ENCODE results near the gene MCC. TPM values are rescaled to one million over a fixed set of nuclear protein-coding genes. Genes with fewer than 3 reads are reported as not detected.

MCC gene
- total RNA-seq, 5 donors from 2014 or later (not counting 1 experiment from before 2014, with no cell fraction given), result 2.6 to 8.3 (median 6.3) TPM

- H3K27me3 Mint-ChIP-seq, result peaks cover 30 to 48% of the 10 kb centered on the region in 2 donors
- Histone ChIP-seq H3K4me3 (ENCODE audit: control insufficient read depth in 1 of 2, extremely low read depth in 1 of 2, low read length in 1 of 2) (no peak overlapping the region), H3K4me1 (ENCODE audit: control insufficient read depth in 1 of 2, extremely low read depth in 1 of 2, insufficient read depth in 2 of 2, low read length in 2 of 2) (no peaks in the 10 kb centered on the region), H3K9me3 (no peaks in the 10 kb centered on the region), H3K27me3 (replicated peaks in 1 of 2; ENCODE audit: control insufficient read depth in 2 of 2, extremely low read depth in 1 of 2, insufficient read depth in 2 of 2, low read length in 1 of 2) (peaks cover 2 to 4% of the 10 kb centered on the region in 2 experiments), H3K36me3 (ENCODE audit: control insufficient read depth in 2 of 2, extremely low read depth in 1 of 2, insufficient read depth in 1 of 2, low read length in 1 of 2) (no peaks in the 10 kb centered on the region), H3K27ac (ENCODE audit: low read length) (no peak overlapping the region)
- CTCF ChIA-PET, result no interaction called here
- POLR2A ChIA-PET, result interaction anchor here (0.7 kb wide), 2 partner anchors 124 to 1925 kb away, joined by 3 read pairs; no protein-coding TSS in a partner anchor
- no peak overlapping the region for H3K4me3 Mint-ChIP-seq
- no peak overlapping the region for H3K27ac Mint-ChIP-seq
- no peak for ATAC-seq (replicated peaks in 1 of 4)
- no peak for DNase-seq
- H3K4me1 Mint-ChIP-seq, result peaks cover 13% of the 10 kb centered on the region in 3 donors
- H3K9me3 Mint-ChIP-seq, result no peaks in the 10 kb centered on the region
- H3K36me3 Mint-ChIP-seq, result no peaks in the 10 kb centered on the region
- 78% methylated on average over 1 of the region's 4 CpGs for WGBS (ENCODE audit: insufficient coverage)
Observed at GRCh38 chr5:113384782-113385285, 103.4 kb downstream of the MCC start.

DNA sequence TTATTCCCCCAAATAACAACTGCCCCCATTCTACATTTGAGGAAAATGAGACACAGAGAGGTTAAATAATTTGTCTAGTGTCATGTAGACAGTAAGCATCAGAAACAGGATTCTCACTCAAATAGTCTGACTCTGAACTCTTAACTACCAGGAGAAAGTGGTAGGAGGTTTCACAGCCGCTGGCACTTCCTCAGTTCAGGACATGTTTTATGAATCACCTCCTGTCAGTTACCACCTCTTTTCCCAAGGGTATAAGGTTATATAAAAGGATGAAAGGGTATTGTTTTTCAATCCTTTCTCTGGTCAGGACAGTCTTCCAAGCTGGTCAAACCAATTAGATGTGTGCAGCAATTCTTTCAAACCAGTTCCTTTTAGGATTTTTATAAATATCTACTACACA is 105.5 kb downstream of the MCC start:
- Mint-ChIP-seq H3K36me3 (no peaks in the 10 kb centered on the region), H3K4me1 (peaks cover 29 to 30% (median 30%) of the 10 kb centered on the region in 3 donors), H3K27me3 (peaks cover 17 to 38% of the 10 kb centered on the region in 2 donors), H3K27ac (no peak overlapping the region), H3K9me3 (no peaks in the 10 kb centered on the region), H3K4me3 (no peak overlapping the region)
- ATAC-seq (replicated peaks in 1 of 4) (no peak), DNase-seq (no peak)
- Histone ChIP-seq H3K4me1 (ENCODE audit: control insufficient read depth in 1 of 2, extremely low read depth in 1 of 2, insufficient read depth in 2 of 2, low read length in 2 of 2) (peaks cover 11% of the 10 kb centered on the region in 2 experiments), H3K4me3 (ENCODE audit: control insufficient read depth in 1 of 2, extremely low read depth in 1 of 2, low read length in 1 of 2) (no peak overlapping the region), H3K36me3 (ENCODE audit: control insufficient read depth in 2 of 2, extremely low read depth in 1 of 2, insufficient read depth in 1 of 2, low read length in 1 of 2) (no peaks in the 10 kb centered on the region), H3K9me3 (no peaks in the 10 kb centered on the region), H3K27me3 (replicated peaks in 1 of 2; ENCODE audit: control insufficient read depth in 2 of 2, extremely low read depth in 1 of 2, insufficient read depth in 2 of 2, low read length in 1 of 2) (peaks cover 0 to 4% of the 10 kb centered on the region in 2 experiments), H3K27ac (ENCODE audit: low read length) (no peak overlapping the region)
- no CpG with 5 or more reads among the region's 1 CpG for WGBS (ENCODE audit: insufficient coverage)
- CTCF ChIA-PET, result interaction anchor here (0.6 kb wide), 2 partner anchors 226 to 407 kb away, joined by 3 to 9 read pairs; no protein-coding TSS in a partner anchor
- POLR2A ChIA-PET, result no interaction called here

DNA sequence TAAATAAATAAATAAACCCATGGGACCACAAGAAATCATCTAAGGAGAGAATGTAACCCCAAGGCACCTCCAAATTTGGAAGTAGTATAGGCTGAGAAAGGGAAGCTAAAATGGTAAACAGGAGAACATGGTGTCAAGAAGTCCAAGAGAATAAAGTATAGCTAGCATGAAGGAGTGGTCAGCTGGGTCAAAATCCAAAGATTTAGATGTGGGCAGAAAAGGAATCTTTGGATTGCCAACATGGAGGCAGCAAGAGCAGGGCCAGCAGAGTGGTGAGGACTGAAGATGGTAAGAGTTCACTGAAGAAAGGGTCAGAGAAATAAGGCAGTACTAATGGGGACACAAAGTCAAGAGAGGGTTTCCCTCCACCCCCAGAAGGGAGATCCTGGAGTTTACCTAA is 106.5 kb downstream of the MCC start:
- H3K36me3 Mint-ChIP-seq, result no peaks in the 10 kb centered on the region
- peaks cover 37 to 39% (median 38%) of the 10 kb centered on the region in 3 donors for H3K4me1 Mint-ChIP-seq
- no peak overlapping the region for H3K27ac ChIP-seq (ENCODE audit: low read length)
- peaks cover 17 to 38% of the 10 kb centered on the region in 2 donors for H3K27me3 Mint-ChIP-seq
- no peak overlapping the region for H3K4me3 ChIP-seq (ENCODE audit: control insufficient read depth in 1 of 2, extremely low read depth in 1 of 2, low read length in 1 of 2)
- no peaks in the 10 kb centered on the region for H3K36me3 ChIP-seq (ENCODE audit: control insufficient read depth in 2 of 2, extremely low read depth in 1 of 2, insufficient read depth in 1 of 2, low read length in 1 of 2)
- H3K9me3 Mint-ChIP-seq, result no peaks in the 10 kb centered on the region
- H3K27ac Mint-ChIP-seq, result no peak overlapping the region
- no peak overlapping the region for H3K4me3 Mint-ChIP-seq
- DNase-seq, result no peak
- ATAC-seq (replicated peaks in 1 of 4), result no peak
- H3K9me3 ChIP-seq, result no peaks in the 10 kb centered on the region
- peaks cover 0 to 4% of the 10 kb centered on the region in 2 experiments for H3K27me3 ChIP-seq (replicated peaks in 1 of 2; ENCODE audit: control insufficient read depth in 2 of 2, extremely low read depth in 1 of 2, insufficient read depth in 2 of 2, low read length in 1 of 2)
- ChIA-PET POLR2A (no interaction called here), CTCF (no interaction called here)
- H3K4me1 ChIP-seq (ENCODE audit: control insufficient read depth in 1 of 2, extremely low read depth in 1 of 2, insufficient read depth in 2 of 2, low read length in 2 of 2), result peaks cover 11 to 16% of the 10 kb centered on the region in 2 experiments

DNA sequence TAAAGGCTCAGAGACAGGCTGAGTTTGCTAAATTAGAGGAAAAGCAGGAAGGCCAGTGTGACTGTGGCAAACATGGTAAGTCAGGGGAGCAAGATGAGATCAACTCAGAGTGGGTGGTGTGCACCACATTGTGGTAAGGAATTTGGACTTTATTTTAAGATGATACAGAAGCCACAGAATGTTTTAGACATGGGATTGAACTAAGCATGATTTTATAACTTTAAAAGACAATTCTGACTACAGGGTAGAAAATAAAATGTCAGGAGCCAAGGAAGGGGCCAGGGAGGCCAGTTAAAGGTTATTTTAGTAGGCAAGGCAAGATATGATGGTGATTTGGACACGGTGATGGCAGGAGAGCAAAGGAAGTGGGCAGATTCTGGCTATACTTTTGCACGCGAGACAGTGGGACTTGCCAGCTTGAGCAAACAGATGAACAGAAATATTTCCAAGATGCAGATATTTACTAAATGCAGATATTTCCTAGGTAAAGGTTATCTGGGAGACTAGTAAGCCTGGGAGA is 107.4 kb downstream of the MCC start:
- Mint-ChIP-seq H3K4me1 (peaks cover 45 to 48% (median 46%) of the 10 kb centered on the region in 3 donors), H3K36me3 (no peaks in the 10 kb centered on the region), H3K27ac (no peak overlapping the region), H3K27me3 (peaks cover 17 to 32% of the 10 kb centered on the region in 2 donors), H3K4me3 (no peak overlapping the region), H3K9me3 (no peaks in the 10 kb centered on the region)
- H3K36me3 ChIP-seq (ENCODE audit: control insufficient read depth in 2 of 2, extremely low read depth in 1 of 2, insufficient read depth in 1 of 2, low read length in 1 of 2), result no peaks in the 10 kb centered on the region
- CTCF ChIA-PET, result interaction anchor here in 1 of 2 donors (1.6 kb wide), 1 partner anchor 8 kb away, joined by 6 read pairs; no protein-coding TSS in a partner anchor
- ATAC-seq (replicated peaks in 1 of 4) (no peak), DNase-seq (no peak)
- H3K4me3 ChIP-seq (ENCODE audit: control insufficient read depth in 1 of 2, extremely low read depth in 1 of 2, low read length in 1 of 2), result no peak overlapping the region
- POLR2A ChIA-PET, result no interaction called here
- peaks cover 0 to 4% of the 10 kb centered on the region in 2 experiments for H3K27me3 ChIP-seq (replicated peaks in 1 of 2; ENCODE audit: control insufficient read depth in 2 of 2, extremely low read depth in 1 of 2, insufficient read depth in 2 of 2, low read length in 1 of 2)
- H3K9me3 ChIP-seq, result no peaks in the 10 kb centered on the region
- peaks cover 11 to 16% of the 10 kb centered on the region in 2 experiments for H3K4me1 ChIP-seq (ENCODE audit: control insufficient read depth in 1 of 2, extremely low read depth in 1 of 2, insufficient read depth in 2 of 2, low read length in 2 of 2)
- 40% methylated on average over 1 of the region's 3 CpGs for WGBS (ENCODE audit: insufficient coverage)
- H3K27ac ChIP-seq (ENCODE audit: low read length), result no peak overlapping the region

GRCh38 chr5:113379936-113380806 is 108.1 kb downstream of the MCC start:
- Mint-ChIP-seq H3K27ac (no peak overlapping the region), H3K4me3 (peak overlapping the region in 1 of 3 donors; percentile 21), H3K4me1 (peaks cover 47 to 55% (median 47%) of the 10 kb centered on the region in 3 donors)

DNA sequence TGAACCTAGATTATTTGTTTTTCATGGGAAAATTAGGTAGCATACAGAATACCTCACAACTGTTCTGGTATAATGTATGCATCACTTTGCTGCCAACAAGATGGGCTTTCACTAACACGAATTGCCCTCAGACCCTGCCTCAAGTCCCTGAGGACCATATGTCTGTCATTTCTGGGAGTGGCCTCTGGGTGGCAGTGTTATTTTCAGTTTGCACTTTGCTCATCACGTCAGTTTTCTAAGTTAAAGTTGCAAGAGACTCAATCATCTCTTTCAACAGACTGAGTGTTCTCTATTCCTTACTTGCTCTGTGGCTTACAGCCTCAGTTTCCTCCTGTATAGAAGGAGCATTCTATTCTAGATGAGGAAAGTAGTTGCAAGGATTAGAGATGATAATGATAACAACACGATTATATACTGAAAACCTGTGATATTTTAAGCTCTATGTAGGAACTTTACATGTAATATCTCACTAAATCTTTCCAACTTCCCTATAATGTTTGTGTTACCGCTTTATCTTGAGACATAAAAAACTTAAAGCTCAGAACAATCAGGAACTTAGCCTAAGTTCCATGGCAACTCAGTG is 109.2 kb downstream of the MCC start:
- Histone ChIP-seq H3K4me1 (ENCODE audit: control insufficient read depth in 1 of 2, extremely low read depth in 1 of 2, insufficient read depth in 2 of 2, low read length in 2 of 2) (peaks cover 11 to 16% of the 10 kb centered on the region in 2 experiments), H3K36me3 (ENCODE audit: control insufficient read depth in 2 of 2, extremely low read depth in 1 of 2, insufficient read depth in 1 of 2, low read length in 1 of 2) (no peaks in the 10 kb centered on the region), H3K9me3 (no peaks in the 10 kb centered on the region), H3K27me3 (replicated peaks in 1 of 2; ENCODE audit: control insufficient read depth in 2 of 2, extremely low read depth in 1 of 2, insufficient read depth in 2 of 2, low read length in 1 of 2) (peaks cover 0 to 4% of the 10 kb centered on the region in 2 experiments), H3K4me3 (ENCODE audit: control insufficient read depth in 1 of 2, extremely low read depth in 1 of 2, low read length in 1 of 2) (no peak overlapping the region), H3K27ac (ENCODE audit: low read length) (no peak overlapping the region)
- no peak overlapping the region for H3K27ac Mint-ChIP-seq
- DNase-seq (peak in 34 of 35 experiments; percentile 7 to 72 (median 35)), ATAC-seq (replicated peaks in 1 of 4) (peak in 3 of 4 experiments; percentile 53 to 68 (median 62))
- peaks cover 47 to 59% (median 49%) of the 10 kb centered on the region in 3 donors for H3K4me1 Mint-ChIP-seq
- ChIA-PET POLR2A (interaction anchor here in 1 of 2 donors (0.6 kb wide), 1 partner anchor 613 kb away, joined by 3 read pairs; no protein-coding TSS in a partner anchor), CTCF (interaction anchor here (0.6 to 2.2 kb wide), 9 partner anchors 9 to 383 kb away, joined by 3 to 9 read pairs (median 5); no protein-coding TSS in a partner anchor)
- no peaks in the 10 kb centered on the region for H3K9me3 Mint-ChIP-seq
- H3K4me3 Mint-ChIP-seq, result peak overlapping the region in 2 of 3 donors; percentile 22 to 70
- 0% methylated on average over 1 of the region's 4 CpGs for WGBS (ENCODE audit: insufficient coverage)
- H3K36me3 Mint-ChIP-seq, result no peaks in the 10 kb centered on the region
- H3K27me3 Mint-ChIP-seq, result peaks cover 12 to 26% of the 10 kb centered on the region in 2 donors

More at GRCh38 chr5:113379936-113380806, 108.1 kb downstream of the MCC start:
- H3K36me3 ChIP-seq (ENCODE audit: control insufficient read depth in 2 of 2, extremely low read depth in 1 of 2, insufficient read depth in 1 of 2, low read length in 1 of 2), result no peaks in the 10 kb centered on the region
- Mint-ChIP-seq H3K36me3 (no peaks in the 10 kb centered on the region), H3K9me3 (no peaks in the 10 kb centered on the region), H3K27me3 (peaks cover 12 to 26% of the 10 kb centered on the region in 2 donors)
- H3K4me3 ChIP-seq (ENCODE audit: control insufficient read depth in 1 of 2, extremely low read depth in 1 of 2, low read length in 1 of 2), result no peak overlapping the region
- H3K9me3 ChIP-seq, result no peaks in the 10 kb centered on the region
- POLR2A ChIA-PET, result no interaction called here
- H3K27ac ChIP-seq (ENCODE audit: low read length), result no peak overlapping the region
- CTCF ChIA-PET, result interaction anchor here (0.8 to 2.2 kb wide), 7 partner anchors 8 to 384 kb away, joined by 3 to 9 read pairs (median 5); no protein-coding TSS in a partner anchor
- ATAC-seq (replicated peaks in 1 of 4), result no peak
- peaks cover 11 to 16% of the 10 kb centered on the region in 2 experiments for H3K4me1 ChIP-seq (ENCODE audit: control insufficient read depth in 1 of 2, extremely low read depth in 1 of 2, insufficient read depth in 2 of 2, low read length in 2 of 2)
- 69% methylated on average over 5 of the region's 7 CpGs for WGBS (ENCODE audit: insufficient coverage)
- peaks cover 0 to 4% of the 10 kb centered on the region in 2 experiments for H3K27me3 ChIP-seq (replicated peaks in 1 of 2; ENCODE audit: control insufficient read depth in 2 of 2, extremely low read depth in 1 of 2, insufficient read depth in 2 of 2, low read length in 1 of 2)
- DNase-seq, result no peak
